Activated T-cell treated with anti-CD3 and anti-CD28 coated beads, Interleukin-2, amount 50 U/mL, for 24 hours (primary cell): ENCODE data around the gene ACOX3.

Experiments
- DNase-seq: peaks from one replicate; pipeline ENCODE4 v3.0.0-alpha.2; 2020
- H3K27ac Mint-ChIP-seq: 2 replicates; pipeline ENCODE4 v1.8.0; 2020; ENCODE audit warnings: mild to moderate bottlenecking, mixed read lengths
- H3K27me3 Mint-ChIP-seq: 2 replicates; pipeline ENCODE4 v1.8.0; 2020; ENCODE audit warnings: mixed read lengths
- H3K36me3 Mint-ChIP-seq: 2 replicates; pipeline ENCODE4 v1.8.0; 2020; ENCODE audit warnings: low read depth, mixed read lengths
- H3K4me1 Mint-ChIP-seq: 2 replicates; pipeline ENCODE4 v1.8.0; 2020; ENCODE audit warnings: low read depth, mixed read lengths
- H3K4me3 Mint-ChIP-seq: 2 replicates; pipeline ENCODE4 v1.8.0; 2020; ENCODE audit warnings: mild to moderate bottlenecking, moderate library complexity, mixed read lengths
- H3K9me3 Mint-ChIP-seq: 2 replicates; pipeline ENCODE4 v1.8.0; 2020; ENCODE audit warnings: mixed read lengths

Gene ACOX3

GRCh38 chr4:8340781-8341241 is 99.7 kb downstream of the ACOX3 start:
- no peaks in the 10 kb centered on the region for H3K36me3 Mint-ChIP-seq
- DNase-seq: no peak
- no peaks in the 10 kb centered on the region for H3K4me1 Mint-ChIP-seq
- no peak overlapping the region for H3K27ac Mint-ChIP-seq
- peaks cover 9% of the 10 kb centered on the region for H3K9me3 Mint-ChIP-seq
- H3K27me3 Mint-ChIP-seq: peaks cover 9% of the 10 kb centered on the region
- no peak overlapping the region for H3K4me3 Mint-ChIP-seq

GRCh38 chr4:8338351-8338961 is 102.1 kb downstream of the ACOX3 start:
- peaks cover 6% of the 10 kb centered on the region for H3K27me3 Mint-ChIP-seq
- H3K9me3 Mint-ChIP-seq: peaks cover 14% of the 10 kb centered on the region
- no peaks in the 10 kb centered on the region for H3K4me1 Mint-ChIP-seq
- no peak overlapping the region for H3K4me3 Mint-ChIP-seq
- H3K36me3 Mint-ChIP-seq: no peaks in the 10 kb centered on the region
- DNase-seq: no peak
- H3K27ac Mint-ChIP-seq: no peak overlapping the region

- Mint-ChIP-seq H3K4me3 (no peak overlapping the region), H3K9me3 (peaks cover 14% of the 10 kb centered on the region), H3K4me1 (no peaks in the 10 kb centered on the region), H3K36me3 (no peaks in the 10 kb centered on the region), H3K27ac (no peak overlapping the region), H3K27me3 (peaks cover 6% of the 10 kb centered on the region)
- DNase-seq: no peak
Measured at GRCh38 chr4:8336412-8337075, 104.0 kb downstream of the ACOX3 start.

GRCh38 chr4:8335848-8336247 is 104.7 kb downstream of the ACOX3 start:
- Mint-ChIP-seq H3K36me3 (no peaks in the 10 kb centered on the region), H3K9me3 (peaks cover 14% of the 10 kb centered on the region), H3K27ac (no peak overlapping the region), H3K4me3 (no peak overlapping the region), H3K27me3 (peaks cover 6% of the 10 kb centered on the region), H3K4me1 (no peaks in the 10 kb centered on the region)
- no peak for DNase-seq

- DNase-seq: no peak
- Mint-ChIP-seq H3K4me3 (no peak overlapping the region), H3K27me3 (peaks cover 6% of the 10 kb centered on the region), H3K4me1 (no peaks in the 10 kb centered on the region), H3K36me3 (no peaks in the 10 kb centered on the region), H3K9me3 (peaks cover 14% of the 10 kb centered on the region), H3K27ac (no peak overlapping the region)
Measured at GRCh38 chr4:8334786-8335460, 105.6 kb downstream of the ACOX3 start.

- Mint-ChIP-seq H3K27ac (no peak overlapping the region), H3K27me3 (peaks cover 6% of the 10 kb centered on the region), H3K36me3 (no peaks in the 10 kb centered on the region), H3K4me3 (no peak overlapping the region), H3K4me1 (no peaks in the 10 kb centered on the region), H3K9me3 (peaks cover 14% of the 10 kb centered on the region)
- no peak for DNase-seq
Measured at GRCh38 chr4:8333726-8334460, 106.6 kb downstream of the ACOX3 start.

- H3K36me3 Mint-ChIP-seq: no peaks in the 10 kb centered on the region
- H3K27ac Mint-ChIP-seq: no peak overlapping the region
- no peak for DNase-seq
- H3K27me3 Mint-ChIP-seq: peaks cover 6% of the 10 kb centered on the region
- H3K4me3 Mint-ChIP-seq: no peak overlapping the region
- H3K9me3 Mint-ChIP-seq: peaks cover 14% of the 10 kb centered on the region
- no peaks in the 10 kb centered on the region for H3K4me1 Mint-ChIP-seq
Measured at GRCh38 chr4:8332891-8333331, 107.6 kb downstream of the ACOX3 start.

GRCh38 chr4:8332038-8332857 is 108.3 kb downstream of the ACOX3 start:
- peaks cover 6% of the 10 kb centered on the region for H3K27me3 Mint-ChIP-seq
- DNase-seq: no peak
- H3K36me3 Mint-ChIP-seq: no peaks in the 10 kb centered on the region
- H3K4me3 Mint-ChIP-seq: no peak overlapping the region
- H3K9me3 Mint-ChIP-seq: peaks cover 14% of the 10 kb centered on the region
- no peak overlapping the region for H3K27ac Mint-ChIP-seq
- no peaks in the 10 kb centered on the region for H3K4me1 Mint-ChIP-seq

GRCh38 chr4:8331575-8331955 is 109.0 kb downstream of the ACOX3 start:
- no peak overlapping the region for H3K4me3 Mint-ChIP-seq
- DNase-seq: no peak
- peaks cover 2% of the 10 kb centered on the region for H3K27me3 Mint-ChIP-seq
- peaks cover 10% of the 10 kb centered on the region for H3K9me3 Mint-ChIP-seq
- no peaks in the 10 kb centered on the region for H3K4me1 Mint-ChIP-seq
- no peaks in the 10 kb centered on the region for H3K36me3 Mint-ChIP-seq
- H3K27ac Mint-ChIP-seq: no peak overlapping the region

- no peak overlapping the region for H3K4me3 Mint-ChIP-seq
- no peak for DNase-seq
- no peaks in the 10 kb centered on the region for H3K27me3 Mint-ChIP-seq
- peaks cover 7% of the 10 kb centered on the region for H3K9me3 Mint-ChIP-seq
- no peaks in the 10 kb centered on the region for H3K36me3 Mint-ChIP-seq
- H3K27ac Mint-ChIP-seq: no peak overlapping the region
- H3K4me1 Mint-ChIP-seq: no peaks in the 10 kb centered on the region
Measured at GRCh38 chr4:8330821-8331574, 109.5 kb downstream of the ACOX3 start.

- Mint-ChIP-seq H3K27ac (no peak overlapping the region), H3K36me3 (no peaks in the 10 kb centered on the region), H3K9me3 (peaks cover 2% of the 10 kb centered on the region), H3K27me3 (no peaks in the 10 kb centered on the region), H3K4me3 (no peak overlapping the region), H3K4me1 (no peaks in the 10 kb centered on the region)
- DNase-seq: no peak
Measured at GRCh38 chr4:8329859-8330761, 110.4 kb downstream of the ACOX3 start.

- Mint-ChIP-seq H3K4me1 (no peaks in the 10 kb centered on the region), H3K36me3 (no peaks in the 10 kb centered on the region), H3K27me3 (no peaks in the 10 kb centered on the region), H3K9me3 (no peaks in the 10 kb centered on the region), H3K4me3 (no peak overlapping the region), H3K27ac (no peak overlapping the region)
- no peak for DNase-seq
Measured at GRCh38 chr4:8329560-8329858, 111.0 kb downstream of the ACOX3 start.
